ENCODE results near the gene ACKR3.

DNA sequence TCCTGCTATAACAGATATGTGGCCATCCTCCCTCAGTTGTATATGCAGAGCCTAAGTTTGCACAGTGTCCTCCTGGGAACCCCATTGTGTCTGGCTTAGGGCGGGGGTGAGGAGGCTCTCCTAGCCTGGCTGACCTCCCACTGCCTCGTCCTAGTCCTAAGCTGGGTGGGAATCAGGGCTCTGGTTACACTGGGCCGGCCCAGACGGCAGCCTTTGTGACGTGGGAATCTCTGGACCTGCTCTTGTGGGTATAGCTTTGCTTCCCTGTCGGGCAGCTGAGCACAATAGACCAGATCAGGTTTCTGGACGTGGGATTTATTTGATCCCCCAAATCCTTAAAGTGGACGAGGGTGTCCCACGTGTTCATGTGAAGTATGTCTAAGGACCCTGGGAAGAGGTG lies 2.9 kb downstream of the ACKR3 start:
- TF ChIP-seq GATA2 (IDR thresholded peaks at IDR 0.05; ENCODE audit: low read depth, low read length) (no peak), GATA3 (IDR thresholded peaks at IDR 0.05; ENCODE audit: low read depth, low read length) (no peak)
